Spleen (tissue), 11 donors: ENCODE data around the gene GABRG3. TPM values are rescaled to one million over a fixed set of nuclear protein-coding genes. Genes with fewer than 3 reads are reported as not detected.

Experiments used
- DNase-seq: peaks from one replicate; pipeline ENCODE4 v3.0.0-alpha.2; 2020
- H3K27ac ChIP-seq, 8 donors: fragments of 200-600 bp; sonication (generic) in 7 of 8; 1 replicate in 4 of 8; 2 replicates in 4 of 8; pipeline versions ENCODE4 v1.5.0 to v1.8.0; 2016 to 2021; ENCODE audit warnings: inconsistent platforms in 4 of 8, mild to moderate bottlenecking in 4 of 8, moderate library complexity in 1 of 8
- H3K27me3 ChIP-seq, 7 donors: fragments of 200-600 bp; sonication (generic) in 6 of 7; replicated peaks in 1 of 7; 1 replicate in 4 of 7; 2 replicates in 3 of 7; pipeline versions ENCODE4 v1.5.0 to v1.8.0; 2016 to 2021; ENCODE audit warnings: inconsistent platforms in 3 of 7, mild to moderate bottlenecking in 1 of 7
- H3K36me3 ChIP-seq, 6 donors: fragments of 200-600 bp; sonication (generic) in 5 of 6; 1 replicate in 4 of 6; 2 replicates in 2 of 6; pipeline versions ENCODE4 v1.5.0 to v1.8.0; 2016 to 2021; ENCODE audit warnings: inconsistent platforms in 2 of 6
- H3K4me1 ChIP-seq, 6 donors: fragments of 200-600 bp; sonication (generic) in 5 of 6; 1 replicate in 3 of 6; 2 replicates in 3 of 6; pipeline versions ENCODE4 v1.5.0 to v1.8.0; 2016 to 2021; ENCODE audit warnings: inconsistent platforms in 3 of 6
- H3K4me3 ChIP-seq, 8 donors: fragments of 200-600 bp; sonication (generic) in 7 of 8; 1 replicate in 4 of 8; 2 replicates in 4 of 8; pipeline versions ENCODE4 v1.5.0 to v1.8.0; 2016 to 2021; ENCODE audit warnings: inconsistent platforms in 4 of 8, mild to moderate bottlenecking in 4 of 8, moderate library complexity in 2 of 8
- H3K9me3 ChIP-seq, 8 donors: fragments of 200-600 bp; sonication (generic) in 7 of 8; 1 replicate in 4 of 8; 2 replicates in 4 of 8; pipeline versions ENCODE4 v1.5.0 to v1.8.0; 2016 to 2021; ENCODE audit warnings: inconsistent platforms in 4 of 8
- CTCF ChIP-seq, 11 experiments: fragments of 200-600 bp in 7 of 11; fragments of 450-650 bp in 4 of 11; sonication (generic) in 4 of 11; IDR thresholded peaks in 8 of 11; conservative IDR thresholded peaks in 3 of 11; 1 replicate in 7 of 11; 2 replicates in 4 of 11; pipeline versions ENCODE4 v1.4.0 to v1.8.0; 2016 to 2021; ENCODE audit warnings: antibody characterized with exemption in 11 of 11, inconsistent platforms in 4 of 11, mild to moderate bottlenecking in 1 of 11
- POLR2A ChIP-seq, 3 donors: fragments of 450-650 bp; IDR thresholded peaks; one replicate each; pipeline ENCODE4 v1.5.1; 2017; ENCODE audit warnings: antibody characterized with exemption in 3 of 3, mild to moderate bottlenecking in 1 of 3
- POLR2AphosphoS5 ChIP-seq, 3 donors: sonication (generic); formaldehyde crosslinking; IDR thresholded peaks; one replicate each; pipeline ENCODE4 v1.5.1; 2017; ENCODE audit warnings: antibody characterized with exemption in 3 of 3
- WGBS, 5 donors: extraction: QIAGEN DNeasy Blood & Tissue Kit in 3 of 5; methylation state at CpG; one replicate each; pipeline versions ENCODE4 v1.1.5 to v1.1.7; 2013 to 2018; 5-methylcytosine and 5-hydroxymethylcytosine counted together
- intact Hi-C: fragments of 100-400 bp; cut with DNase I; formaldehyde crosslinking; loops from one replicate; pipeline ENCODE4 v1.15.0; 2023; ENCODE audit warnings: low total_unique reads
- polyA plus RNA-seq, 3 donors: library from polyadenylated mRNA; stranded (reverse); fragments of 200-250 nt; gene quantifications; one replicate each; pipeline ENCODE4 v1.2.1, GENCODE V29; 2013
- total RNA-seq, 7 donors: library from RNA; depleted of rRNA in 3 of 7; stranded (reverse); fragments of >200 nt in 3 of 7; fragmentation: NEBNext Ultra II Directional in 4 of 7; extraction: Animal tissue kit (Norgen Biotek cat#: 25700) in 4 of 7; gene quantifications; one replicate each; pipeline versions ENCODE4 v1.1.0 to v1.2.1, GENCODE V29; 2016 to 2021
- donor health status: healthy with polysubstance abuse.
- donor health status: DM: no; HTN: no; CAD: no; lungs with moderate emphysema.
- donor health status: DM: no; HTN: no; CAD: no.
- donor health status: Bipolar disorder and iron deficiency.
- donor health status: healthy.
- donor health status: DM: no; HTN: no; CAD: no.
- donor health status: DM: yes; HTN: yes; CAD: no.

GABRG3 gene
- total and polyA plus RNA-seq, 10 donors, result 0.14 to 19.6 (median 1.6) TPM

GRCh38 chr15:27042230-27042629 lies 71.2 kb downstream of the GABRG3 start:
- Histone ChIP-seq H3K4me3 (no peak overlapping the region), H3K4me1 (peaks cover 0 to 4% (median 0%) of the 10 kb centered on the region in 6 donors), H3K9me3 (no peaks in the 10 kb centered on the region), H3K36me3 (no peaks in the 10 kb centered on the region), H3K27ac (no peak overlapping the region), H3K27me3 (no peaks in the 10 kb centered on the region)
- no peak for DNase-seq
- intact Hi-C loops, result no loop called here
- WGBS, 5 donors, result 90 to 98% (median 91%) methylated on average over 12 to 13 of the region's 13 CpGs
- no peak for TF ChIP-seq CTCF (IDR thresholded peaks at IDR 0.05 in 8 of 11, conservative IDR thresholded peaks at IDR 0.05 in 3 of 11)
- no peak for TF ChIP-seq POLR2AphosphoS5 (IDR thresholded peaks at IDR 0.05)
- TF ChIP-seq POLR2A (IDR thresholded peaks at IDR 0.05), result no peak

- intact Hi-C loops, result no loop called here
- no peaks in the 10 kb centered on the region for H3K27me3 ChIP-seq
- peaks cover 0 to 4% (median 0%) of the 10 kb centered on the region in 6 donors for H3K4me1 ChIP-seq
- no peaks in the 10 kb centered on the region for H3K9me3 ChIP-seq
- H3K27ac ChIP-seq, result no peak overlapping the region
- no peak for DNase-seq
- no peaks in the 10 kb centered on the region for H3K36me3 ChIP-seq
- TF ChIP-seq POLR2AphosphoS5 (IDR thresholded peaks at IDR 0.05) (no peak), CTCF (IDR thresholded peaks at IDR 0.05 in 8 of 11, conservative IDR thresholded peaks at IDR 0.05 in 3 of 11) (no peak), POLR2A (IDR thresholded peaks at IDR 0.05) (no peak)
- no peak overlapping the region for H3K4me3 ChIP-seq
- WGBS, 5 donors, result 79 to 96% (median 90%) methylated on average over 6 of the region's 6 CpGs
Measured at GRCh38 chr15:27042646-27043045, 71.7 kb downstream of the GABRG3 start.

- no peak for DNase-seq
Measured at GRCh38 chr15:27043770-27044169, 72.8 kb downstream of the GABRG3 start.

GRCh38 chr15:27045796-27046195 lies 74.8 kb downstream of the GABRG3 start:
- H3K9me3 ChIP-seq, result no peaks in the 10 kb centered on the region
- DNase-seq, result no peak
- TF ChIP-seq POLR2AphosphoS5 (IDR thresholded peaks at IDR 0.05), result peak in 1 of 3 donors; percentile 44
- TF ChIP-seq POLR2A (IDR thresholded peaks at IDR 0.05), result no peak
- TF ChIP-seq CTCF (IDR thresholded peaks at IDR 0.05 in 8 of 11, conservative IDR thresholded peaks at IDR 0.05 in 3 of 11), result peak in 1 of 11 experiments; percentile 14
- no peaks in the 10 kb centered on the region for H3K27me3 ChIP-seq
- H3K27ac ChIP-seq, result peak overlapping the region in 2 of 8 donors; percentile 40 to 55
- no peaks in the 10 kb centered on the region for H3K36me3 ChIP-seq
- WGBS, 5 donors, result 75 to 84% (median 78%) methylated on average over 16 of the region's 16 CpGs
- intact Hi-C loops, result no loop called here
- no peak overlapping the region for H3K4me3 ChIP-seq
- no peaks in the 10 kb centered on the region for H3K4me1 ChIP-seq

More at GRCh38 chr15:27043770-27044169, 72.8 kb downstream of the GABRG3 start:
- Histone ChIP-seq H3K27ac (peak overlapping the region in 3 of 8 donors; percentile 14 to 55 (median 40)), H3K36me3 (no peaks in the 10 kb centered on the region), H3K4me3 (no peak overlapping the region), H3K4me1 (peaks cover 0 to 4% (median 0%) of the 10 kb centered on the region in 6 donors), H3K9me3 (no peaks in the 10 kb centered on the region), H3K27me3 (no peaks in the 10 kb centered on the region)
- intact Hi-C loops, result no loop called here
- 60 to 74% (median 61%) methylated on average over 6 of the region's 6 CpGs for WGBS, 5 donors
- peak in 2 of 3 donors; percentile 45 to 66 for TF ChIP-seq POLR2AphosphoS5 (IDR thresholded peaks at IDR 0.05)
- TF ChIP-seq CTCF (IDR thresholded peaks at IDR 0.05 in 8 of 11, conservative IDR thresholded peaks at IDR 0.05 in 3 of 11), result no peak
